K562 (cell line): ENCODE data around the gene NOM1. TPM values are rescaled to one million over a fixed set of nuclear protein-coding genes. Genes with fewer than 3 reads are reported as not detected.

Experiments used
- ARID1B ChIP-seq: fragments of 450-650 bp; IDR thresholded peaks from 2 replicates; pipeline ENCODE4 v1.6.1; 2016; ENCODE audit warnings: antibody characterized with exemption, mild to moderate bottlenecking, inconsistent platforms
- HSF4 ChIP-seq: fragments of 250-450 bp; sonication (Bioruptor Pico); IDR thresholded peaks from 2 replicates; pipeline ENCODE4 v2.1.2; 2022; ENCODE audit warnings: mild to moderate bottlenecking, moderate library complexity, borderline replicate concordance
- POLR2A ChIP-seq: fragments of 450-650 bp; conservative IDR thresholded peaks from 2 replicates; pipeline ENCODE4 v1.6.1; 2016
- RBM25 ChIP-seq: fragments of 200-400 bp; formaldehyde crosslinking; IDR thresholded peaks from 2 replicates; pipeline ENCODE4 v1.6.1; 2018; ENCODE audit warnings: low read length, low read depth, moderate library complexity; ENCODE audit not compliant: severe bottlenecking
- ZBTB11 ChIP-seq, 3 experiments: fragments of 200-800 bp in 1 of 3; fragments of 250-450 bp in 1 of 3; fragments of 450-650 bp in 1 of 3; sonication (Bioruptor Pico) in 1 of 3; sonication (Bioruptor generic) in 1 of 3; formaldehyde crosslinking in 1 of 3; IDR thresholded peaks; 2 replicates each; pipeline versions ENCODE4 v1.6.1 to v1.8.0; 2016 to 2022; ENCODE audit warnings: mild to moderate bottlenecking in 2 of 3, missing genetic modification characterization in 2 of 3, missing compliant biosample characterization in 1 of 3, moderate library complexity in 1 of 3
- polyA plus RNA-seq, 8 experiments: library from polyadenylated mRNA; depleted of rRNA in 4 of 8; stranded (reverse) in 5 of 8; unstranded in 3 of 8; fragments of >200 nt; fragmentation: Nextera tagmentation in 2 of 8; fragmentation: Illumina TruSeq in 1 of 8; extraction: Ambion mirVana in 2 of 8; extraction: Trizol in 1 of 8; gene quantifications; 2 replicates each; pipeline versions ENCODE4 v1.2.1 to v1.2.3, GENCODE V29; 2011 to 2014; ENCODE audit warnings: inconsistent platforms in 1 of 8, missing spikeins in 1 of 8
- total RNA-seq, 7 experiments: library from RNA; depleted of rRNA in 6 of 7; stranded (reverse); fragments of >200 nt in 6 of 7; fragmentation: Illumina TruSeq in 2 of 7; extraction: Trizol in 2 of 7; gene quantifications; 2 replicates each; pipeline versions ENCODE4 v1.2.1 to v1.2.3, GENCODE V29; 2011 to 2021; ENCODE audit warnings: low replicate concordance in 1 of 7
- TF ChIP-seq, protein P1 (sequence below): fragments of 450-650 bp; IDR thresholded peaks from 2 replicates; pipeline ENCODE4 v1.6.1; 2016; ENCODE audit warnings: mild to moderate bottlenecking, moderate library complexity
- TF ChIP-seq, protein P2 (sequence below), 2 experiments: fragments of 450-650 bp in 1 of 2; sonication (generic) in 1 of 2; formaldehyde crosslinking; conservative IDR thresholded peaks; 2 replicates each; pipeline versions ENCODE4 v1.4.0 to v1.8.1; 2020 to 2022; ENCODE audit warnings: mild to moderate bottlenecking in 1 of 2, missing genetic modification reagents in 1 of 2
- TF ChIP-seq, protein P3 (sequence below): sonication (generic); formaldehyde crosslinking; IDR thresholded peaks from 2 replicates; pipeline ENCODE4 v1.8.0; 2022; ENCODE audit warnings: missing genetic modification reagents, mild to moderate bottlenecking, moderate library complexity, borderline replicate concordance

NOM1 gene
- total and polyA plus RNA-seq, 9 of the 15 experiments (the other 6 are each of a cell fraction or from before 2014, with no cell fraction given), result 6.8 to 47.3 (median 37.4) TPM

GRCh38 chr7:156998988-156999957, 49.8 kb downstream of the NOM1 start (continued):
- no peak for TF ChIP-seq ZBTB11 (CRISPR knock-in tag; IDR thresholded peaks at IDR 0.05)
- TF ChIP-seq POLR2A, result no peak
- TF ChIP-seq, protein P1, sequence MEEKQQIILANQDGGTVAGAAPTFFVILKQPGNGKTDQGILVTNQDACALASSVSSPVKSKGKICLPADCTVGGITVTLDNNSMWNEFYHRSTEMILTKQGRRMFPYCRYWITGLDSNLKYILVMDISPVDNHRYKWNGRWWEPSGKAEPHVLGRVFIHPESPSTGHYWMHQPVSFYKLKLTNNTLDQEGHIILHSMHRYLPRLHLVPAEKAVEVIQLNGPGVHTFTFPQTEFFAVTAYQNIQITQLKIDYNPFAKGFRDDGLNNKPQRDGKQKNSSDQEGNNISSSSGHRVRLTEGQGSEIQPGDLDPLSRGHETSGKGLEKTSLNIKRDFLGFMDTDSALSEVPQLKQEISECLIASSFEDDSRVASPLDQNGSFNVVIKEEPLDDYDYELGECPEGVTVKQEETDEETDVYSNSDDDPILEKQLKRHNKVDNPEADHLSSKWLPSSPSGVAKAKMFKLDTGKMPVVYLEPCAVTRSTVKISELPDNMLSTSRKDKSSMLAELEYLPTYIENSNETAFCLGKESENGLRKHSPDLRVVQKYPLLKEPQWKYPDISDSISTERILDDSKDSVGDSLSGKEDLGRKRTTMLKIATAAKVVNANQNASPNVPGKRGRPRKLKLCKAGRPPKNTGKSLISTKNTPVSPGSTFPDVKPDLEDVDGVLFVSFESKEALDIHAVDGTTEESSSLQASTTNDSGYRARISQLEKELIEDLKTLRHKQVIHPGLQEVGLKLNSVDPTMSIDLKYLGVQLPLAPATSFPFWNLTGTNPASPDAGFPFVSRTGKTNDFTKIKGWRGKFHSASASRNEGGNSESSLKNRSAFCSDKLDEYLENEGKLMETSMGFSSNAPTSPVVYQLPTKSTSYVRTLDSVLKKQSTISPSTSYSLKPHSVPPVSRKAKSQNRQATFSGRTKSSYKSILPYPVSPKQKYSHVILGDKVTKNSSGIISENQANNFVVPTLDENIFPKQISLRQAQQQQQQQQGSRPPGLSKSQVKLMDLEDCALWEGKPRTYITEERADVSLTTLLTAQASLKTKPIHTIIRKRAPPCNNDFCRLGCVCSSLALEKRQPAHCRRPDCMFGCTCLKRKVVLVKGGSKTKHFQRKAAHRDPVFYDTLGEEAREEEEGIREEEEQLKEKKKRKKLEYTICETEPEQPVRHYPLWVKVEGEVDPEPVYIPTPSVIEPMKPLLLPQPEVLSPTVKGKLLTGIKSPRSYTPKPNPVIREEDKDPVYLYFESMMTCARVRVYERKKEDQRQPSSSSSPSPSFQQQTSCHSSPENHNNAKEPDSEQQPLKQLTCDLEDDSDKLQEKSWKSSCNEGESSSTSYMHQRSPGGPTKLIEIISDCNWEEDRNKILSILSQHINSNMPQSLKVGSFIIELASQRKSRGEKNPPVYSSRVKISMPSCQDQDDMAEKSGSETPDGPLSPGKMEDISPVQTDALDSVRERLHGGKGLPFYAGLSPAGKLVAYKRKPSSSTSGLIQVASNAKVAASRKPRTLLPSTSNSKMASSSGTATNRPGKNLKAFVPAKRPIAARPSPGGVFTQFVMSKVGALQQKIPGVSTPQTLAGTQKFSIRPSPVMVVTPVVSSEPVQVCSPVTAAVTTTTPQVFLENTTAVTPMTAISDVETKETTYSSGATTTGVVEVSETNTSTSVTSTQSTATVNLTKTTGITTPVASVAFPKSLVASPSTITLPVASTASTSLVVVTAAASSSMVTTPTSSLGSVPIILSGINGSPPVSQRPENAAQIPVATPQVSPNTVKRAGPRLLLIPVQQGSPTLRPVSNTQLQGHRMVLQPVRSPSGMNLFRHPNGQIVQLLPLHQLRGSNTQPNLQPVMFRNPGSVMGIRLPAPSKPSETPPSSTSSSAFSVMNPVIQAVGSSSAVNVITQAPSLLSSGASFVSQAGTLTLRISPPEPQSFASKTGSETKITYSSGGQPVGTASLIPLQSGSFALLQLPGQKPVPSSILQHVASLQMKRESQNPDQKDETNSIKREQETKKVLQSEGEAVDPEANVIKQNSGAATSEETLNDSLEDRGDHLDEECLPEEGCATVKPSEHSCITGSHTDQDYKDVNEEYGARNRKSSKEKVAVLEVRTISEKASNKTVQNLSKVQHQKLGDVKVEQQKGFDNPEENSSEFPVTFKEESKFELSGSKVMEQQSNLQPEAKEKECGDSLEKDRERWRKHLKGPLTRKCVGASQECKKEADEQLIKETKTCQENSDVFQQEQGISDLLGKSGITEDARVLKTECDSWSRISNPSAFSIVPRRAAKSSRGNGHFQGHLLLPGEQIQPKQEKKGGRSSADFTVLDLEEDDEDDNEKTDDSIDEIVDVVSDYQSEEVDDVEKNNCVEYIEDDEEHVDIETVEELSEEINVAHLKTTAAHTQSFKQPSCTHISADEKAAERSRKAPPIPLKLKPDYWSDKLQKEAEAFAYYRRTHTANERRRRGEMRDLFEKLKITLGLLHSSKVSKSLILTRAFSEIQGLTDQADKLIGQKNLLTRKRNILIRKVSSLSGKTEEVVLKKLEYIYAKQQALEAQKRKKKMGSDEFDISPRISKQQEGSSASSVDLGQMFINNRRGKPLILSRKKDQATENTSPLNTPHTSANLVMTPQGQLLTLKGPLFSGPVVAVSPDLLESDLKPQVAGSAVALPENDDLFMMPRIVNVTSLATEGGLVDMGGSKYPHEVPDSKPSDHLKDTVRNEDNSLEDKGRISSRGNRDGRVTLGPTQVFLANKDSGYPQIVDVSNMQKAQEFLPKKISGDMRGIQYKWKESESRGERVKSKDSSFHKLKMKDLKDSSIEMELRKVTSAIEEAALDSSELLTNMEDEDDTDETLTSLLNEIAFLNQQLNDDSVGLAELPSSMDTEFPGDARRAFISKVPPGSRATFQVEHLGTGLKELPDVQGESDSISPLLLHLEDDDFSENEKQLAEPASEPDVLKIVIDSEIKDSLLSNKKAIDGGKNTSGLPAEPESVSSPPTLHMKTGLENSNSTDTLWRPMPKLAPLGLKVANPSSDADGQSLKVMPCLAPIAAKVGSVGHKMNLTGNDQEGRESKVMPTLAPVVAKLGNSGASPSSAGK, result no peak
- TF ChIP-seq HSF4 (CRISPR knock-in tag), result no peak
- TF ChIP-seq, protein P2, sequence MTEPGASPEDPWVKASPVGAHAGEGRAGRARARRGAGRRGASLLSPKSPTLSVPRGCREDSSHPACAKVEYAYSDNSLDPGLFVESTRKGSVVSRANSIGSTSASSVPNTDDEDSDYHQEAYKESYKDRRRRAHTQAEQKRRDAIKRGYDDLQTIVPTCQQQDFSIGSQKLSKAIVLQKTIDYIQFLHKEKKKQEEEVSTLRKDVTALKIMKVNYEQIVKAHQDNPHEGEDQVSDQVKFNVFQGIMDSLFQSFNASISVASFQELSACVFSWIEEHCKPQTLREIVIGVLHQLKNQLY (CRISPR knock-in tag; conservative IDR thresholded peaks at IDR 0.05), result no peak
- TF ChIP-seq RBM25, result no peak
- peak; percentile 27 for TF ChIP-seq ARID1B
- TF ChIP-seq, protein P3, sequence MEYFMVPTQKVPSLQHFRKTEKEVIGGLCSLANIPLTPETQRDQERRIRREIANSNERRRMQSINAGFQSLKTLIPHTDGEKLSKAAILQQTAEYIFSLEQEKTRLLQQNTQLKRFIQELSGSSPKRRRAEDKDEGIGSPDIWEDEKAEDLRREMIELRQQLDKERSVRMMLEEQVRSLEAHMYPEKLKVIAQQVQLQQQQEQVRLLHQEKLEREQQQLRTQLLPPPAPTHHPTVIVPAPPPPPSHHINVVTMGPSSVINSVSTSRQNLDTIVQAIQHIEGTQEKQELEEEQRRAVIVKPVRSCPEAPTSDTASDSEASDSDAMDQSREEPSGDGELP, result peak; percentile 36
